ENCODE measurements around the gene RASSF8. TPM values are rescaled to one million over a fixed set of nuclear protein-coding genes. Genes with fewer than 3 reads are reported as not detected.

Gene RASSF8, protein sequence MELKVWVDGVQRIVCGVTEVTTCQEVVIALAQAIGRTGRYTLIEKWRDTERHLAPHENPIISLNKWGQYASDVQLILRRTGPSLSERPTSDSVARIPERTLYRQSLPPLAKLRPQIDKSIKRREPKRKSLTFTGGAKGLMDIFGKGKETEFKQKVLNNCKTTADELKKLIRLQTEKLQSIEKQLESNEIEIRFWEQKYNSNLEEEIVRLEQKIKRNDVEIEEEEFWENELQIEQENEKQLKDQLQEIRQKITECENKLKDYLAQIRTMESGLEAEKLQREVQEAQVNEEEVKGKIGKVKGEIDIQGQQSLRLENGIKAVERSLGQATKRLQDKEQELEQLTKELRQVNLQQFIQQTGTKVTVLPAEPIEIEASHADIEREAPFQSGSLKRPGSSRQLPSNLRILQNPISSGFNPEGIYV
- total RNA-seq, result 28.1 to 54.6 TPM (median 46.2 TPM) in 3 replicates
- long read RNA-seq, full-length matches to known transcripts, result 3 of 36 reads
- long read RNA-seq, partial matches to known transcripts, result 1 of 36 reads
- long read RNA-seq, other reads (novel, unspliced or antisense), result 32 of 36 reads

DNA sequence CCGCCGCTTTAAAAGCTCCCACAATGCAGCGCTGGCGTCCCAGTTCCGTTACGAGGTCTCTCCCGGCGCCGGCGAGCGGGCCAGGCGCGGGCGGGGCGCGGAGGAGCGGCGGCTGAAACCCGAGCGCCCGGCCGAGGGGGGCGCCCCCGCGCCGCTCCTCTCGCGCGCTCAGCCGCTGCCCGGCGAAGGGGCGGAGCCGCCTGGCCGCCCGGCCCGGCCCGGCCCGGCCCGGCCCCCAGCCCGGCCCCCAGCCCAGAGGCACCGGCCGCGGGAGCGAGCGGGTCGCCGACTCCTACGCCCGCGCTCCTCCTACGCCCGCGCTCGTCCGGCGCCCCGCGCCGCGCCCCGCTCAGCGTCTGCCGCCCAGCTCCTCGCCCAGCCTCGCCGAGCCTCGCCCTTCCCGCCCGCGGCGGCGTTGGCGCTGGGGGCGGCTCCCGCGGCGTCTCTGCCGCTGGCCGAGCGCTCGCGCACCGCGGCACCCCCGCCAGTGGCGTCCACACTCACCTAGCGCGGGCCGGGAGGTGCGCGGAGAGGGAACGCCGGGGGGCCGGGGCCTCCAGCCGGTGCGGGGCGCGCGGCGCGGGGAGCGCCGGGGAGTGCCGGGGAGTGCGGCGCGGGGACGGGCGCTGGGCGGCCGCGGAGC lies at the start of gene RASSF8:
TSS of gene RASSF8 (plus strand) at position 255 of the 643 bp plus-strand sequence. CDS start 96,662 bp downstream, outside the sequence.
- Mint-ChIP-seq H3K9me3 (ENCODE audit: low read depth) (no peaks in the 10 kb centered on the region), H3K4me1 (ENCODE audit: low read depth) (peaks cover 24% of the 10 kb centered on the region), H3K27ac (ENCODE audit: unreplicated experiment) (peak within 1 kb of the TSS; percentile 97), H3K36me3 (ENCODE audit: low read depth) (no peaks in the 10 kb centered on the region), H3K27me3 (ENCODE audit: low read depth) (no peaks in the 10 kb centered on the region), H3K4me3 (ENCODE audit: unreplicated experiment) (peak within 1 kb of the TSS; percentile 91)
- DNase-seq (ENCODE audit: low spot score), result no peak
- TF ChIP-seq, protein P1, sequence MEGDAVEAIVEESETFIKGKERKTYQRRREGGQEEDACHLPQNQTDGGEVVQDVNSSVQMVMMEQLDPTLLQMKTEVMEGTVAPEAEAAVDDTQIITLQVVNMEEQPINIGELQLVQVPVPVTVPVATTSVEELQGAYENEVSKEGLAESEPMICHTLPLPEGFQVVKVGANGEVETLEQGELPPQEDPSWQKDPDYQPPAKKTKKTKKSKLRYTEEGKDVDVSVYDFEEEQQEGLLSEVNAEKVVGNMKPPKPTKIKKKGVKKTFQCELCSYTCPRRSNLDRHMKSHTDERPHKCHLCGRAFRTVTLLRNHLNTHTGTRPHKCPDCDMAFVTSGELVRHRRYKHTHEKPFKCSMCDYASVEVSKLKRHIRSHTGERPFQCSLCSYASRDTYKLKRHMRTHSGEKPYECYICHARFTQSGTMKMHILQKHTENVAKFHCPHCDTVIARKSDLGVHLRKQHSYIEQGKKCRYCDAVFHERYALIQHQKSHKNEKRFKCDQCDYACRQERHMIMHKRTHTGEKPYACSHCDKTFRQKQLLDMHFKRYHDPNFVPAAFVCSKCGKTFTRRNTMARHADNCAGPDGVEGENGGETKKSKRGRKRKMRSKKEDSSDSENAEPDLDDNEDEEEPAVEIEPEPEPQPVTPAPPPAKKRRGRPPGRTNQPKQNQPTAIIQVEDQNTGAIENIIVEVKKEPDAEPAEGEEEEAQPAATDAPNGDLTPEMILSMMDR (IDR thresholded peaks at IDR 0.05), result peak; percentile 33

DNA sequence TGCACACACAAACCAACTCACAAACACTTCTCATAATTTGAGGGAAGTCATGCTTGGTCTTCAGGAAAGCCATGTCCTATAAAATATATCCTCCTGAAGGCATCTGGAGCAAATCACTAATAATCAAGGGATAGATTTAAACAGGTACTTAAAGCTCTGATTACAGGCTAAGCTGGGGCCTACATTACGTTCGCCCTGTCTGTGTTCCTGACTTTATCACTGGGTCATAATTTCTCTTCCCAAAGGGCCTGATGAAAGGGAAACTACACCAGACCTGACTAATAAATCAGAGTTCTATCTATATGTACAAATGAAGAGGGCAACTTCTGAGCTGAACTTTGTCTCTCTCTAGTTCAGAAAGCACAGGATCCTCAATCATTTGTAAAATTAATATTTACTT lies 43.9 kb upstream of the RASSF8 start:
- no peaks in the 10 kb centered on the region for H3K4me1 Mint-ChIP-seq (ENCODE audit: low read depth)
- no peaks in the 10 kb centered on the region for H3K36me3 Mint-ChIP-seq (ENCODE audit: low read depth)
- no peak for DNase-seq (ENCODE audit: low spot score)
- no peak overlapping the region for H3K4me3 Mint-ChIP-seq (ENCODE audit: unreplicated experiment)
- H3K9me3 Mint-ChIP-seq (ENCODE audit: low read depth), result peaks cover 11% of the 10 kb centered on the region
- no peaks in the 10 kb centered on the region for H3K27me3 Mint-ChIP-seq (ENCODE audit: low read depth)
- no peak overlapping the region for H3K27ac Mint-ChIP-seq (ENCODE audit: unreplicated experiment)
- TF ChIP-seq, protein P1 (IDR thresholded peaks at IDR 0.05), result no peak

DNA sequence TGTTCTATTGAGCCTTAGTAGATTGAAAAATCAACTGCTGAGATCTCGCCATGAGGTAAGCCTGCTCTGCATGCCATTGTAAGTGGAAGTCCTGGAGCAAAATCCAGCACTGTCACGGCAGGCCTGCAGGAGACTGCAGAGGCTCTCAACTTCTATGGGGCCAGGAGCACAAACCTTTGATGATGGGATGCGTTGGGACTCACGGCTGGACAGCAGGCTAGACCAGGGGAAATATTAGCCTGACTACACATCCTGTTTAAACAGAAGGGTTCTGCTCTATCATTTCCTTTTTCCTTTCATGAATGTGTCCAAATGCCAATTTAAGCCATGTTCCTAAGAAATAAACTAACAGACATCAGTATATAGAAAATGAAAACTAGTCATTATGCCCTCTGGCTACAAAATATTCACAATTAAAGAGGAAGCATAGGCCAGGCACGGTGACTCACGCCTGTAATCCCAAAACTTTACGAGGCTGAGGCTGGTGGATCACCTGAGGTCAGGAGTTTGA lies 33.9 kb upstream of the RASSF8 start:
- no peak for DNase-seq (ENCODE audit: low spot score)
- no peaks in the 10 kb centered on the region for H3K9me3 Mint-ChIP-seq (ENCODE audit: low read depth)
- peaks cover 10% of the 10 kb centered on the region for H3K4me1 Mint-ChIP-seq (ENCODE audit: low read depth)
- TF ChIP-seq, protein P1 (IDR thresholded peaks at IDR 0.05), result no peak
- H3K27me3 Mint-ChIP-seq (ENCODE audit: low read depth), result no peaks in the 10 kb centered on the region
- H3K27ac Mint-ChIP-seq (ENCODE audit: unreplicated experiment), result no peak overlapping the region
- no peak overlapping the region for H3K4me3 Mint-ChIP-seq (ENCODE audit: unreplicated experiment)
- no peaks in the 10 kb centered on the region for H3K36me3 Mint-ChIP-seq (ENCODE audit: low read depth)

DNA sequence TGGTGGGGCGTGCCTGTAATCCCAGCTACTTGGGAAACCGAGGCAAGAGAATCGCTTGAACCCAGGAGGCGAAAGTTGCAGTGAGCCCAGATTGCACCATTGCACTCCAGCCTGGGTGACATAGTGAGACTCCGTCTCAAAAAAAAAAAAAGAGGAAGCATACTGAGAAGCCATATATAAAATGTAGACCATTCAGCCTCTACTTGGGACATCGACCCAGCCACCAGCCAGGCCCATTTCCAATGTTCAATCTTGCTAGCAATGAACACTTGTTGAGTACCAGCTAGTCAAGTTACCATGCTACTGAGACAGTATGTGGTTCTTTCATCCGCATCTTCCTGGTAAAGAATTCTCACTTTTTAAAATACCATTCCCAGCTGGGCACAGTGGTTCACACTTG lies 33.4 kb upstream of the RASSF8 start:
- no peaks in the 10 kb centered on the region for H3K36me3 Mint-ChIP-seq (ENCODE audit: low read depth)
- no peaks in the 10 kb centered on the region for H3K27me3 Mint-ChIP-seq (ENCODE audit: low read depth)
- no peak overlapping the region for H3K27ac Mint-ChIP-seq (ENCODE audit: unreplicated experiment)
- H3K9me3 Mint-ChIP-seq (ENCODE audit: low read depth), result no peaks in the 10 kb centered on the region
- no peak overlapping the region for H3K4me3 Mint-ChIP-seq (ENCODE audit: unreplicated experiment)
- peaks cover 10% of the 10 kb centered on the region for H3K4me1 Mint-ChIP-seq (ENCODE audit: low read depth)
- DNase-seq (ENCODE audit: low spot score), result no peak
- TF ChIP-seq, protein P1 (IDR thresholded peaks at IDR 0.05), result no peak

DNA sequence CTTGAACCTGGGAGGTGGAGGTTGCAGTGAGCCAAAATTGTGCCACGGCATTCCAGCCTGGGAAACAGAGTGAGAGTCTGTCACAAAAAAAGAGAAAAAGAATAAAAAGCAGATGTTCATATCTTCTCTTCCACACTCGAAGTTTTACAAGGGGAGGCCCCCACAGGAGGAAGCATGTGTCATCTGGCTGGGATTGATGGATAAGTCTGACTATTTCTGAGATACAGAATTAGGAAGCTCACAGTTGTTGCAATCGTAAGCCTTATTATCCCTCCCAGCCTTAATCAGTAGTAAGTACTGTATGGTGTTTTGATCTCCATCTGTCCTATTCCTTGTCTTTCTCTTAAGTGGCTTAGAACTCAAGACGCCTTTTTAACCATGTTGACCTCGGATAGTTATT lies 31.9 kb upstream of the RASSF8 start:
- H3K36me3 Mint-ChIP-seq (ENCODE audit: low read depth), result no peaks in the 10 kb centered on the region
- no peaks in the 10 kb centered on the region for H3K27me3 Mint-ChIP-seq (ENCODE audit: low read depth)
- H3K4me1 Mint-ChIP-seq (ENCODE audit: low read depth), result peaks cover 10% of the 10 kb centered on the region
- TF ChIP-seq, protein P1 (IDR thresholded peaks at IDR 0.05), result no peak
- DNase-seq (ENCODE audit: low spot score), result no peak
- H3K9me3 Mint-ChIP-seq (ENCODE audit: low read depth), result no peaks in the 10 kb centered on the region
- H3K4me3 Mint-ChIP-seq (ENCODE audit: unreplicated experiment), result no peak overlapping the region
- no peak overlapping the region for H3K27ac Mint-ChIP-seq (ENCODE audit: unreplicated experiment)

Measured in chondrocyte (in vitro differentiated cells).